Measurements from ENCODE around the gene JMJD8.

The JMJD8 gene

DNA sequence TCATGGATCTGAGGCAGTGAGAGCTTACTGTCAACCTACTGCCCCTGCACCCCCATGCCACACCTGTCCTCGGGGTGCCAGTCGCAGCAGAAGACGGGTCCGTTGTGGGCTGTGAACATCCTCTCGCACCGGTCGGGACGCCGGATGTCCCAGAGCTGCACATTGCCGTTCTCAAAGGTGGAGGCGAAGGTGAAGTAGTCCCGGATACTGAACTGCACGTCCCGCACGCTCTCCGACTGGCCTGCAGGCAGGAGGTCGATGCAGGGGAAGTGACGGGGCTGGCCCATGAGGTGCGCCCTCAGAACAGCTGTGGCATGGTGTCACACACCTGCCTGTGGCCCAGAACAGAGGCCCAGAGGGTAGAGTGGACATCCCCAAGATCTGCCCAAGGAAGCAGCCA, 3.4 kb upstream of the JMJD8 start:
- no peak for DNase-seq

DNA sequence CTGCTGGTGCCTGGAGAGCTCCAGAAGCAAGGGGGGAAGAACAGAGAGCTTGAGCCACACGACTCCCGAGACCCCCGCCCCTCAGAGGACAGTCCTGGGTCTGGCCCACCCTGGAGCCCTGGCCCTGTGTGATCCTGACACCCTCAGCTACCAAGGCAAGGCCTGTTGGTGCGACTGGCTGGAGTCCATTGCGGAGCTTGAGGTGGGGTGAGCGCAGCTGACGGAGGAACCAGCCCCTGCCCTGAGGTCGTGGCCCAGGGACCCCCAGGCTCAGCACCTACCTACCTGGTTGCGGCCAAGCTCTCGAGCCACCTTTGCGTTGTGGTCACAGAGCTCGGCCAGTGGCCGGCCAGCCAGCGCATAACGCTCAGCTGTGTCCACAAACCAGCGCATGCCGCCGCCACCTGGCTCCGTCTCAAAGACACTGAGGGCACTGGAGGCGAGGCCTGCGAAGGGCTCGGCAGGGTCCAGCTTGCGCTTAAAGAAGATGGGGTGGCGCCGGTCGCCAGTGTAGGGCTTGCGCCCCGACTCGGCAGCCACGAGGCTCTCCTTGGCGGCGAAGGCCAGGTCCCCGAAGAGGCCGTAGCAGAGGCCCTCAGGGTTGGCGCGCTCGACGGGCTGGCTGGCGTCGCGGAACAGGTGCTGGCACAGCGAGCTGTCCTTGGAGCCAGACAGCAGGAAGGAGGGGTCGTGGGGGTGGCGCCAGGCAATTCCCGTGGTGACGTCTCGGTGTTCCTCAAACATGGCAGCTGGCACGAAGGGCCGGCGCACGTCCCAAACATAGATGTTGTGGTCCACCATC, 2.5 kb upstream of the JMJD8 start:
- no peak for DNase-seq

DNA sequence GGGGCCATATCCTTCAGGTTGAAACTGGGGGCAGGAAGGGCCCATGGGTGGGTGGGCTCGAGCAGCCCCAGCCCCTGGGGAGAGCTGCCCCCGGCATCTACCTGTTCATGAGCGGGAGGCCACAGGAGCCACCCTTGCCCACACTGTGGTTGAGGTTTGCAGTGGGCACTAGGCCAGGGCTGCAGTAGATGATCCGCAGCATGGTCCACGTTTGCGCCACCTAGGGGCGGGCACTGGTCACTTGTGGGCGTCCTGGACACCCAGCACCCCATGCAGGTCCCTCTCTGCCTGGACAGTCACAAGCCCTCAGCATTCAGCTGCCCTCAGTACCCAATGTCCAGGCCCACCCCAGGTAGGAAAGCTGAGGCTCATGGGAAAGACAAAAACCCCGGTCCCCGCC, 1.8 kb upstream of the JMJD8 start:
- DNase-seq = no peak

DNA sequence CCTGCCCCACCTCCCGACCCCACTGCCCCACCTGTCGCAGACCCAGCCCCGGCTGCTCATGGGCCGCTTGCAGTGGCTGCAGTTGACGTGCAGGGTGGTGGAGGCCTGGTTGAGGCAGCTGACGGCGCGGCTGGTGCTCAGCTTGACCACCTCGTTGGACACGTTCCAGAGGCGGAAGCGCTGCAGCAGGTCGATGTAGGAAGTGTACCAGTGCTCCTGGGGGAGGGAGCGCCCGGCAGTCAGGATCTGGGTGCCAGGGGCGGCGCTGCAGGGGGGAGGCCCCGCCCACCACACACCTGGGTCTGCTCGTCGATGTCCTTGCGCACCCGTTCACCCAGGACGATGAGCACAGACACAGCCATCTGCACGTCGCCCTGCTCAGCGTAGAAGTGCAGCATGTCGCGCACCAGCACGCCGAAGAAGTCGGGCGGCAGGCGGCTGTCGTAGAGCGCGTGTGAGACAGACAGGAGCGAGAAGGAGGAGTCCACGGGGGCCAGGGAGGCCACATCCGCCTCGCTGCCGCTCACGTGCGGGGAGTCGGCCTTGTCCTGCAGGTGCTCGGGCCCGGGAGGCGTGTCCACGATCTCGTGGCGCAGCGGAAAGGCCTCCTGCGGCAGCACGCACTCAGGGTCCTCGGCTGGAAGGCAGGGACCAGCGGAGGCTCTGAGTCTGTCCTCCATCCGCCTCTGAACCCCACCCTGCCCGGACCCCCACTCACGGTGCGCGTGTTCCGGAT, 995 bp upstream of the JMJD8 start:
- no peak for DNase-seq

DNA sequence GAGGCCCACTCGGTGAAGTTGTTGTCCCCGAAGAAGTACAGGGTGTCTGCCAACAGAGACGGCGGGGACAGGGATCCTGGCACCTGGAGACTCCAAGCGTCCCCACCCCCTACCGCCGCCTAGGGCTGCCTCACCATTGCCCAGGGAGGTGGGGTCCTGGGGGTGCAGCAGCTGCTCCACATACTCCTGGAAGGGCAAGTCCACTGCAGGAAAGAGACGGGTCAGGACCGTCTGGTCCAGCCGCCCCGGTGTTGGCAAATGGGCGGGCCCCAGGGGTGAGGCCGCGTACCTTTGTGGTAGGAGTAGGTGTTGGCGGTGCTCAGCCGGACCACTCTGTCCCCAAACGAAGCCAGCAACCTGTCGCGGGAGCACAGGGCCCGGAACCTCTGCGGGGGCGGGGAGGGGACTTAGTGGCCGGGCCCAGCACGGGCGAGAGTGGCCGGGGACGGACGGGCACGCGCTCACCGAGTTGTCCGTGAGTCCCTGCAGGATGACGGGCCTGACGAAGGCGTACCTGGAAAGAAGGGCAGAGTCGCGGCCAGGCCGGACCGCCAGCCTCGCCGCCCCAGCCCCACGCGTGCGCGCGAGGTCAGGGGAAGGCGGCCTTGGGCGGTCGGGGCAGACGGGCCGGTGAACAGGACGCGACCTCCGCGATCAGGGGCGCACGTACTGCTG, 601 bp downstream of the JMJD8 start:
- DNase-seq = no peak

DNA sequence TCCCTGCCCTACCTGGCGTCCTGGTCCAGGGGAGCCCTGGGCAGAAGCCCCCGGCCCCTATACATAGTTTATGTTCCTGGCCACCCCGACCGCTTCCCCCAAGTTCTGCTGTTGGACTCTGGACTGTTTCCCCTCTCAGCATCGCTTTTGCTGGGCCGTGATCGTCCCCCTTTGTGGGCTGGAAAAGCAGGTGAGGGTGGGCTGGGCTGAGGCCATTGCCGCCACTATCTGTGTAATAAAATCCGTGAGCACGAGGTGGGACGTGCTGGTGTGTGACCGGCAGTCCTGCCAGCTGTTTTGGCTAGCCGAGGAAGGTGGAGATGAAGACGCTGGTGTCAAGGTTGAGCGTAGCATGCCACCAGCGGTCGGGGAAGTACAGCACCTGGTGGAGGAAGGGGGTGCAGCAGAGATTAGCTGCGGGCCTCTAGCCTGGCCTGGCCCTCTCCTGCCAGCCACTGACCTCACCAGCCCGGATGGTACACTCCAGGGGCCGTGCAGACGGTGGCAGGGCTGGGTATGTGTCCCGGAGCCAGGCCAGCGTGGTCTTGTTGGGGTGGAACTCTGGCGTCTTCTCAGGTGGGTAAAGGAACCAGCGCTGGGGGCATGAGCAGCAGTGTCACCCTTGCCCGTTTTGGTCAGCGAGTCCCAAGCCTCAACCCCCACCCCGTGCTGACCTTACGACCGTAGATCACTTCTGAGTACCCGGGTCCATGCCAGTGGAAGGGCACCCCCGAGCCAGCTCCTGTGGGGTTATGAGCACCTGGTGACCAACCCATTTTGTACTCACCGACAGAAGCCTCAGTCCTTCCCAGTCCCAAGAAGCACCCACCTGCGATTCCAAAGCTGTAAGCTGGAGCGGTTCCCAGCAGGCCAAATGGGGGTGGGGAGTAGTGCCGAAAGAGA, 1.4 kb downstream of the JMJD8 start:
- no peak for DNase-seq

DNA sequence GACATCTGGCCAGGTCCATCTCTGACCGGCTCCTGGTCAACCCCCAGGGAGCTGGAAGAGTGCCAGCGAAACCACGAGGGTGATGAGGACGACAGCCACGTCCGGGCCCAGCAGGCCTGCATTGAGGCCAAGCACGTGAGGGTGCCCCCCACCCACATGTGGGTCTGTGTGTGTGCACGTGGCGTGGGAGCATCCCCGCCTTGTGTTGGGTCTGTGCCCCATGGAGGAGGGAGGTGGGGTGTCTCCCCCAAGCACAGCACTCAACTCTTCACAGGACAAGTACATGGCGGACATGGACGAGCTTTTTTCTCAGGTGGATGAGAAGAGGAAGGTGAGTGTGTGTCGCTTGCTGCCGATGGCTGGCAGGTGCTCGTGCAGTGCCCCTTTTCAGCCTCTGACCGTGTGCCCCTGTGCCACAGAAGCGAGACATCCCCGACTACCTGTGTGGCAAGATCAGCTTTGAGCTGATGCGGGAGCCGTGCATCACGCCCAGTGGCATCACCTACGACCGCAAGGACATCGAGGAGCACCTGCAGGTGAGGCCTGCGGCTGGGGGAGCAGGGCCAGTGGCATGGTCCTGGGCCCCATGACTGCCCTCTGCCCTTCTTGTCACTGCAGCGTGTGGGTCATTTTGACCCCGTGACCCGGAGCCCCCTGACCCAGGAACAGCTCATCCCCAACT, 2.2 kb downstream of the JMJD8 start:
- DNase-seq = no peak

DNA sequence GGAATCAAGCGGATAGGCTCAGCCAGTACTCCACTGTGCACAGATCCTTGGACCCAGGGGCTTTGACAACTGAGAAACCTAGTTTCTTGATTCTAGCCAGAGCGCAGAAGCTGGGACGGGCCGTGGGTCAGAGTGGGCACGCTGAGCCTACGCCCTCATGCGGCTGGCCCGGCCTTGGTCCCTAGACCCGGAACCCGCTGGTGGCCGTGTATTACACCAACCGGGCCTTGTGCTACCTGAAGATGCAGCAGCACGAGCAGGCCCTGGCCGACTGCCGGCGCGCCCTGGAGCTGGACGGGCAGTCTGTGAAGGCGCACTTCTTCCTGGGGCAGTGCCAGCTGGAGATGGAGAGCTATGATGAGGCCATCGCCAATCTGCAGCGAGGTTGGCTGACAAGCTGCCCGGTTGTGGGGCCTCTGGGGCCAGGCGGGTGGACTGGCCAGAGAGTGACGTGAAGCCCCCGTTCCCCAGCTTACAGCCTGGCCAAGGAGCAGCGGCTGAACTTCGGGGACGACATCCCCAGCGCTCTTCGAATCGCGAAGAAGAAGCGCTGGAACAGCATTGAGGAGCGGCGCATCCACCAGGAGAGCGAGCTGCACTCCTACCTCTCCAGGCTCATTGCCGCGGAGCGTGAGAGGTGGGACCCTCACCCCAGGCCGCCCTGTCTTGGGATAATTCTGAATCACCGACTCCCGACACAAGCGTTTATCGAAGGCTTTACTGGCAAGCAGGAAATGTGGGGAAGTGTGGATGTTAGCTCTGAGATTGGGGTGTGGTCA, 3.0 kb downstream of the JMJD8 start:
- no peak for DNase-seq

DNA sequence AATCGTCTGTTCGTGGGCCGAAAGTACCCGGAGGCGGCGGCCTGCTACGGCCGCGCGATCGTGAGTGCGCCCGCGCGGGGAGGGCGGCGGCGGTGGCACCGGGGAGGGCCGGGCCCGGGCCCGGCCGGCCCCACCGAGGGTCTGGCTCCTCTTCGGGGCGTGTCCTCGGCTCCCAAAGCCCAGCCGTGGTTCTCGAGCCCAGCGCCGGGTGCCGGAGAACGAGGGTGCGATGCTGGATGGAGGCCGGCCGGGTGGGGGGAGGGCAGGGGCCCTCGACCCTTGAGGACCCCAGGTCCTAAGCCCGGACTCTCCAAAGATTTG, 3.5 kb downstream of the JMJD8 start:
- DNase-seq = no peak

DNA sequence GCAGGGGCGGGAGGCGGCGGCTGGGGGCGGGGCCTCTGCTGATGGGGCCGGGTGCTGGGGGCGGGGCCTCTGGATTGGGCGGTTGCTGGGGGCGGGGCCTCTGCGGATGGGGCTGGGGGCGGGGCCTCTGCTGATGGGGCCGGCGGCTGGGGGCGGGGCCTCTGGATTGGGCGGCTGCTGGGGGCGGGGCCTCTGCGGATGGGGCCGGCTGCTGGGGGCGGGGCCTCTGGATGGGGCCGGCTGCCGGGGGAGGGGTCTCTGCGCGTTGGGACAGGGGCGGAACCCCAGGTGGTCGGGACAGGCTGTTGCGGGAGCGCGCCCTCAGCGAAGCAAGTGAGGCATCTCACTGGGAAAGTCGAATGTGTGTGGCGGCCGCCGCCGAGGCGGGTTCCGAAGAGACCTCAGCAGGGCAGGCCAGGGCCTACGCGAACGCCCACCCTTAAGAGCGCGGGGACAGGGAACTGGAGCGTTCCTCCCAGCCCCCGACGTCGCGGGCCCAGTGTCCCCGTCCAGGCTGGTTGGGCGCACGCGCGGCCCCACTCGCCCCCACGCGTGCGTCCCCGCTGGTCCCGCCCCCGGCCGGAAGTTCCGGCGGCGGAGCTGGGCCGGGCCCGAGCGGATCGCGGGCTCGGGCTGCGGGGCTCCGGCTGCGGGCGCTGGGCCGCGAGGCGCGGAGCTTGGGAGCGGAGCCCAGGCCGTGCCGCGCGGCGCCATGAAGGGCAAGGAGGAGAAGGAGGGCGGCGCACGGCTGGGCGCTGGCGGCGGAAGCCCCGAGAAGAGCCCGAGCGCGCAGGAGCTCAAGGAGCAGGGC, 4.1 kb downstream of the JMJD8 start, which contains the start of gene STUB1:
STUB1 (plus strand) TSS at position 597 of the 811 bp plus-strand sequence; CDS start at position 713, 116 bp downstream.
- DNase-seq = peak; percentile 63

DNA sequence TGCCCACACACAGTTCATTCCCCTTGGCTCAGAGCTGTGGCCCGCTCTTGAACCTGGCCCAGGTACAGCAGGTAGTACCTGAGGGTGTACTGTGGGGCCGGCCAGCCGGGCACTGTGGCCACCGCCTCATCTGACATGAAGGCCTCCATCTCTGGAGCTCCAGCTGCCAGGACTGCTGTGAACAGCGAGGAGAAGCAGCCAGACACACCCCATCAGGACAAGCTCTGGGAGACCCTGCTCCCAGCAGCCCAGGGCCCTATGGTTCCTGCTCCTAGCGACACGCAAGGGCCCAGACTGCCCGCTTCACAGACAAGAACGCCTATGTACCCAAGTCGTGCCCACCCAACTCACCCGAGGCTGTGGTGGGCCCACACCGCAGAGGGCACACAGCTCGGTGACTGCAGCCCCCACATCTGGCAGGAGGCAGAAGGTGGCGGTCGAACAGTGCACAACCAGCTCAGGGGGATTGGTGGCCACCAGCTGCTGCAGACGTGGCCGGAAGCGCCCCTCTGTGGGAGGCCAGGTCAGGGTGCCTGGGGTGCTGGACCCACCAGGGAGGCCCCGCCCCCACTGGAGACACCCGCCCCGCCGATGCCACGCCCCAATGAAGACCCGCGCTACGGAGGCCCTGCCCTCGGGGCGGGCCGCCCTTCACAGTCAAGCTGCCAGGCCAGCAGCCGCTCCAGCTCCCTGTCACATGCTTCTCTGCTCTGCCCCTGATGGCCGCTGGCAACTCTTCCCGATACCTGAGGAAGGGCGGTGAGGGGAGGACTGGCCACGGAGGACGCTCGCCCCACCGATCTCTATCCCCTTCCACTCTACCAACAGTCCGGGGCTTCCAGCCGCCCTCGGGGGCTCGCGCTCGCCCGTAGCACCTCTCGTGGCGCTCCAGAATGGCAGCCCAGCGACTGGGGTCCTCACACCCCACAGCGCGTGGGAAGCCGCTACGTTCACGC, 5.0 kb downstream of the JMJD8 start:
- peak; percentile 63 for DNase-seq

DNA sequence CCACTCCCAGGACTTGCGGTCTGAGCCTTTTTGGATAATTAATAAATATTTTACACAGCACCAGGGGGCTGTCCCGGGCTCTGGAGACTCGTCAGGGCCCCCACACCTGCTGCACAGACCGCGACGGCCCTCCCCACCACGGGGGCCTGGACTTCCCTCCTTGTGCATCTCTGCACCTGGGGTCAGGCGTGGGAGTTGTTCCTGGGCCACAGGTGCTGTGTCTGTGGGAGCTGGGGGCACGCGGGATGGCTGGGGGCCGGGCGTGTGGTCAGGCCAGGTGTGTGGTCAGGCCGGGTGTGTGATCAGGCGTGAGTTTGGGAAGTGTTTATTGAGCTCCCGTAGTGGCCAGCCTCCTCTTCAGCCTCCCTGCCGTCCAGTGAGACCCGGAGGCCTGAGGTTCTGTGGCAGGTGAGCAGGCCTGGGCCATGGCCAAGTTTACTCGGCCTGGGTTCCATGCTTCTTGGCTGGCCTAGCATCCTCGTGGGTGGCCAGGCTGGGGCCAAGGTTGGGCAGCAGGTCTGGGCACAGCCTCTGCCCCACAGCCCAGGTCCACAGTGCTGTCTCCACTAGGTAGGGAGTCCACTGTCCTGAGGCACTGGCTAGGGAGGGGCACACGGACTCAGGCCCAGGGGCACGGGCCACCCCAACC, 5.8 kb downstream of the JMJD8 start:
- DNase-seq = no peak

DNA sequence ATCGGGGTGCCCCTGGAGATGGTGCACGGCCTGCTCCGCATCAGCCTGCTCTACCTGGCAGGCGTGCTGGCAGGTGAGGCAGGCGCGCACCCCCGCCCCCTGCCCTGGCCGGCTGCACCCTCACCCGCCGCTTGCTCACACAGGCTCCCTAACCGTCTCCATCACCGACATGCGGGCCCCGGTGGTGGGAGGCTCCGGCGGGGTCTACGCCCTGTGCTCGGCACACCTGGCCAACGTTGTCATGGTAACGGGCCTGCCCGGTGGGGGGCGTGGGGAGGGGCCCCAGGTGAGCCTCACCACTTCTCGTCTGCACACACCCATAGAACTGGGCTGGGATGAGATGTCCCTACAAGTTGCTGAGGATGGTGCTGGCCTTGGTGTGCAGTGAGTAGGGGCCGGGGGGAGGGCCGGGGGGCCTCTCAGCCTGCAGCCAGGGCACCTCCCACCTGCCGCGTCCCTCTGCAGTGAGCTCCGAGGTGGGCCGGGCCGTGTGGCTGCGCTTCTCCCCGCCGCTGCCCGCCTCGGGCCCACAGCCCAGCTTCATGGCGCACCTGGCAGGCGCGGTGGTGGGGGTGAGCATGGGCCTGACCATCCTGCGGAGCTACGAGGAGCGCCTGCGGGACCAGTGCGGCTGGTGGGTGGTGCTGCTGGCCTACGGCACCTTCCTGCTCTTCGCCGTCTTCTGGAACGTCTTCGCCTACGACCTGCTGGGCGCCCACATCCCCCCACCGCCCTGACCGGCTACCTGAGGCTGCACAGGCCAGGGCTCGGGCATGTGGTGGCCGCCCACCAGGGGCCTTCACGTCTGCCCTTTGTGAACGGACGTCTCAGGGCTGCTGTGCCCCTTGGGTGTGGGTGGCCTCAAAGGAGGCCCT, 6.6 kb downstream of the JMJD8 start:
- DNase-seq = no peak

DNA sequence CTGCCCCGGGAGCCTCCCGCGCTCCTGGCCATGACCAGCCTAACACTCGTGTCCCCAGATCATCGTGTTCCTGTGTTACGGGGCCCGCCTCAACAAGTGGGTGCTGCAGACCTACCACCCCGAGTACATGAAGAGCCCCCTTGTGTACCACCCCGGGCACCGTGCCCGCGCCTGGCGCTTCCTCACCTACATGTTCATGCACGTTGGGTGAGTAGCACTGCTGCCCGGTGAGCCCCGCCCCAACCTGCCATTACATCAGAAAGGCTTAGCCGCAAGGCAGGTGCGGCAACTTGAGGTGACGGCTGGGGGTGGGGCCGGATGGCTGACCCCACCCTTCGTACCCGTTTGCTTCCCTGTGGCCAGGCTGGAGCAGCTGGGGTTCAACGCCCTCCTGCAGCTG, 7.2 kb downstream of the JMJD8 start:
- DNase-seq = no peak

DNA sequence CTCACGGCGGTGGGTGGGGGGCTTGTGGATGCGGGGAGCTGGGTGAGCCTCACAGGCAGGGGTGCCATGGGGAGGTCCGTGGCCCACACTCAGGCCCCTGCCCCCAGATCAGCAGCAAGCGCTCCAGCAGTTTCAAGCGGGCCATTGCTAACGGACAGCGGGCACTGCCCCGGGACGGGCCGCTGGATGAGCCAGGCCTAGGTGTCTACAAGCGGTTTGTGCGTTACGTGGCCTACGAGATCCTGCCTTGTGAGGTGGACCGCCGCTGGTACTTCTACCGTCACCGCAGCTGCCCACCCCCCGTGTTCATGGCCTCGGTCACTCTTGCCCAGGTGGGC, 7.6 kb downstream of the JMJD8 start:
- no peak for DNase-seq

DNA sequence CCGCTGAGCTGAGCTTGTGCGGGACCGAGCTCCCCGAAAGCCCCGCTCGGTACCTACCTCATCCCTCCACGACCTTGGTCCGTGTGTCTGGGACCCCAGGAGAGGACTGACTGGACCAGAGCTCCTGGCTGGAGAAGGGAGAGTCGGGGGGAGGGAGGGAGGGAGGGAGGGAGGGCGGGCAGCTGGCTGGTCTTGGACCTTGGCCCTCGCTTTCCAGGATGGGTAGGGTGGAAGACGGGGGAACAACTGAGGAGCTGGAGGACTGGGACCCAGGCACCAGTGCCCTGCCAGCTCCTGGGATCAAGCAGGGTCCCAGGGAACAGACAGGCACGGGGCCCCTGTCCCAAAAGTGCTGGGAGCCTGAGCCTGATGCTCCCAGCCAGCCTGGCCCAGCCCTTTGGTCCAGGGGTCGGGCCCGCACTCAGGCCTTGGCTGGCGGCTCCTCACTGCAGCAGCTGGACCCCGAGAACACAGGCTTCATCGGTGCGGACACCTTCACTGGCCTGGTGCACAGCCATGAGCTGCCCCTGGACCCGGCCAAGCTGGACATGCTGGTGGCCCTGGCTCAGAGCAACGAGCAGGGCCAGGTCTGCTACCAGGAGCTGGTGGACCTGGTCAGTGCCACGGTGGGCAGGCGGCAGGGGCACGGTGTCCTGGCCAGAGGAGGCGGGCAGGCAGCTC, 8.1 kb downstream of the JMJD8 start:
- no peak for DNase-seq
